IMR-90 (cell line): ENCODE results near the gene NEUROD1. TPM values are rescaled to one million over a fixed set of nuclear protein-coding genes. Genes with fewer than 3 reads are reported as not detected.

Experiments used
- ATAC-seq: fragments of 200-7000 bp; cut with Tn5 transposase; 2 replicates; pipeline ENCODE4 v1.9.1; 2020; ENCODE audit warnings: low read depth, mild to moderate bottlenecking, moderate library complexity
- BruUV-seq: library from RNA; stranded (reverse); fragments of 400-500 nt; replicated peaks from 2 replicates; lab custom pipeline; 2021; lab: Mats Ljungman, UMichigan
- CTCF ChIA-PET: fragments of 300-600 bp; formaldehyde crosslinking; extraction: SDS; loops from one replicate; lab custom pipeline; 2021; ENCODE audit warnings: antibody characterized with exemption; lab: Yijun Ruan, JAX
- POLR2A ChIA-PET: fragments of 300-600 bp; sonication (Branson Sonifier 250); formaldehyde crosslinking; loops from one replicate; lab custom pipeline; 2022; ENCODE audit warnings: antibody characterized with exemption; ENCODE audit not compliant: unreplicated experiment; lab: Charles Lee
- DNase-seq: peaks from one replicate; pipeline ENCODE4 v3.0.0; 2013
- H2AFZ ChIP-seq: replicated peaks from 2 replicates; pipeline ENCODE3; 2013; ENCODE audit warnings: low read length, mild to moderate bottlenecking; ENCODE audit not compliant: poor library complexity
- H2AK5ac ChIP-seq: 2 replicates; pipeline ENCODE4 v1.6.1; 2013; ENCODE audit warnings: low read depth, low read length, inconsistent platforms
- H2AK9ac ChIP-seq: replicated peaks from 2 replicates; pipeline ENCODE3; 2013; ENCODE audit warnings: mild to moderate bottlenecking, low read depth, low read length, moderate library complexity; ENCODE audit not compliant: poor library complexity
- H2BK120ac ChIP-seq: 2 replicates; pipeline ENCODE4 v1.6.1; 2013; ENCODE audit warnings: low read depth, low read length, inconsistent platforms
- H2BK15ac ChIP-seq: 3 replicates; pipeline ENCODE4 v1.6.1; 2013; ENCODE audit warnings: low read depth, low read length, inconsistent platforms
- H2BK20ac ChIP-seq: 2 replicates; pipeline ENCODE4 v1.6.1; 2013; ENCODE audit warnings: low read depth, mild to moderate bottlenecking, inconsistent platforms, low read length, moderate library complexity
- H2BK5ac ChIP-seq: 2 replicates; pipeline ENCODE4 v1.6.1; 2013; ENCODE audit warnings: mild to moderate bottlenecking, low read depth, low read length, inconsistent platforms; ENCODE audit not compliant: poor library complexity, severe bottlenecking
- H3K14ac ChIP-seq: replicated peaks from 2 replicates; pipeline ENCODE4 v1.6.1; 2013; ENCODE audit warnings: low read depth, low read length, inconsistent platforms
- H3K18ac ChIP-seq: 2 replicates; pipeline ENCODE4 v1.6.1; 2013; ENCODE audit warnings: low read depth, low read length, control low read depth
- H3K23ac ChIP-seq: 2 replicates; pipeline ENCODE4 v1.6.1; 2013; ENCODE audit warnings: low read depth, low read length, inconsistent platforms
- H3K27ac ChIP-seq: 2 replicates; pipeline ENCODE4 v1.5.1; 2013; ENCODE audit warnings: mild to moderate bottlenecking, control low read depth, low read length; ENCODE audit not compliant: insufficient read depth
- H3K27me3 ChIP-seq: 2 replicates; pipeline ENCODE4 v1.6.1; 2013; ENCODE audit warnings: low read length; ENCODE audit not compliant: control insufficient read depth, insufficient read depth
- H3K36me3 ChIP-seq: 2 replicates; pipeline ENCODE4 v1.6.1; 2013; ENCODE audit warnings: low read length, mixed read lengths; ENCODE audit not compliant: control insufficient read depth, insufficient read depth
- H3K4ac ChIP-seq: 2 replicates; pipeline ENCODE4 v1.6.1; 2013; ENCODE audit warnings: low read depth, low read length, inconsistent platforms
- H3K4me1 ChIP-seq: 2 replicates; pipeline ENCODE4 v1.6.1; 2013; ENCODE audit warnings: low read length, mixed read lengths; ENCODE audit not compliant: control insufficient read depth, insufficient read depth
- H3K4me2 ChIP-seq: 2 replicates; pipeline ENCODE4 v1.6.1; 2013; ENCODE audit warnings: low read depth, mild to moderate bottlenecking, control low read depth, low read length, moderate library complexity
- H3K4me3 ChIP-seq: 2 replicates; pipeline ENCODE4 v1.5.1; 2013; ENCODE audit warnings: low read depth, mild to moderate bottlenecking, control low read depth, low read length, moderate library complexity; ENCODE audit not compliant: insufficient read depth
- H3K56ac ChIP-seq: 2 replicates; pipeline ENCODE4 v1.6.1; 2013; ENCODE audit warnings: low read length, inconsistent platforms; ENCODE audit not compliant: insufficient read depth; ENCODE audit errors: extremely low read depth
- H3K79me1 ChIP-seq, 2 experiments: 2 replicates each; pipeline ENCODE4 v1.6.1; 2013; ENCODE audit warnings: low read length in 2 of 2, inconsistent platforms in 1 of 2, low read depth in 1 of 2
- H3K9ac ChIP-seq: 2 replicates; pipeline ENCODE4 v1.6.1; 2013; ENCODE audit warnings: low read depth, low read length, control low read depth
- H3K9me1 ChIP-seq: 2 replicates; pipeline ENCODE4 v1.6.1; 2013; ENCODE audit warnings: low read length, inconsistent platforms; ENCODE audit not compliant: insufficient read depth
- H3K9me3 ChIP-seq: 2 replicates; pipeline ENCODE4 v1.6.1; 2013; ENCODE audit warnings: low read length; ENCODE audit not compliant: control insufficient read depth, insufficient read depth
- H4K20me1 ChIP-seq: 2 replicates; pipeline ENCODE4 v1.6.1; 2013; ENCODE audit warnings: low read length, inconsistent platforms; ENCODE audit not compliant: insufficient read depth
- H4K5ac ChIP-seq: 2 replicates; pipeline ENCODE4 v1.6.1; 2013; ENCODE audit warnings: mild to moderate bottlenecking, low read depth, low read length, control low read depth
- H4K8ac ChIP-seq, 2 experiments: 2 replicates each; pipeline ENCODE4 v1.6.1; 2013; ENCODE audit warnings: low read depth in 2 of 2, low read length in 2 of 2, control low read depth in 1 of 2, inconsistent platforms in 1 of 2
- H4K91ac ChIP-seq: 2 replicates; pipeline ENCODE4 v1.6.1; 2013; ENCODE audit warnings: low read depth, low read length, inconsistent platforms; ENCODE audit not compliant: insufficient read depth
- BHLHE40 ChIP-seq: fragments of 150-350 bp; IDR thresholded peaks from 2 replicates; pipeline ENCODE4 v1.6.1; 2016; ENCODE audit warnings: mild to moderate bottlenecking, low read depth, low read length
- CEBPB ChIP-seq: IDR thresholded peaks from 2 replicates; pipeline ENCODE4 v1.6.1; 2012; ENCODE audit warnings: low read depth, low read length, improper control_type of control experiment
- CHD1 ChIP-seq: IDR thresholded peaks from 2 replicates; pipeline ENCODE4 v1.6.1; 2012; ENCODE audit warnings: low read depth, low read length, improper control_type of control experiment
- CTCF ChIP-seq: conservative IDR thresholded peaks from 2 replicates; pipeline ENCODE4 v1.5.1; 2012; ENCODE audit warnings: mild to moderate bottlenecking, low read depth, low read length, improper control_type of control experiment
- FOS ChIP-seq: fragments of 150-350 bp; IDR thresholded peaks from 2 replicates; pipeline ENCODE4 v1.6.1; 2016; ENCODE audit warnings: low read depth, low read length
- MAFK ChIP-seq: IDR thresholded peaks from 2 replicates; pipeline ENCODE4 v1.6.1; 2012; ENCODE audit warnings: low read depth, low read length, improper control_type of control experiment
- MAZ ChIP-seq: IDR thresholded peaks from 2 replicates; pipeline ENCODE4 v1.6.1; 2012; ENCODE audit warnings: low read depth, mild to moderate bottlenecking, low read length, improper control_type of control experiment, moderate library complexity, borderline replicate concordance
- MXI1 ChIP-seq: IDR thresholded peaks from 2 replicates; pipeline ENCODE4 v1.6.1; 2012; ENCODE audit warnings: low read depth, mild to moderate bottlenecking, low read length, moderate library complexity, borderline replicate concordance
- NFE2L2 ChIP-seq: fragments of 150-350 bp; IDR thresholded peaks from 2 replicates; pipeline ENCODE4 v1.6.1; 2016; ENCODE audit warnings: low read depth, mild to moderate bottlenecking, low read length
- POLR2A ChIP-seq: IDR thresholded peaks from 2 replicates; pipeline ENCODE4 v1.6.1; 2012; ENCODE audit warnings: mild to moderate bottlenecking, low read depth, low read length
- RAD21 ChIP-seq: IDR thresholded peaks from 2 replicates; pipeline ENCODE4 v1.6.1; 2012; ENCODE audit warnings: low read length, improper control_type of control experiment
- RCOR1 ChIP-seq: IDR thresholded peaks from 2 replicates; pipeline ENCODE4 v1.6.1; 2012; ENCODE audit warnings: mild to moderate bottlenecking, low read length, improper control_type of control experiment; ENCODE audit not compliant: insufficient replicate concordance
- RFX5 ChIP-seq: IDR thresholded peaks from 2 replicates; pipeline ENCODE4 v1.8.0; 2012; ENCODE audit warnings: low read depth, mild to moderate bottlenecking, low read length, moderate library complexity
- SMC3 ChIP-seq: fragments of 150-350 bp; IDR thresholded peaks from 2 replicates; pipeline ENCODE4 v1.6.1; 2016; ENCODE audit warnings: low read depth, mild to moderate bottlenecking, antibody characterized with exemption, low read length, moderate library complexity
- WGBS, 2 experiments: methylation state at CpG; one replicate each; pipeline versions ENCODE4 v1.1.5 to v1.1.7; 2013; ENCODE audit warnings: missing lambda C conversion rate in 2 of 2; ENCODE audit not compliant: insufficient read length in 1 of 2; ENCODE audit errors: extremely low coverage in 2 of 2; 5-methylcytosine and 5-hydroxymethylcytosine counted together
- dilution Hi-C: fragments of 300-500 bp; cut with HindIII; formaldehyde crosslinking; loops from one replicate; pipeline ENCODE4 v1.14.3; 2018; ENCODE audit warnings: low sequenced_read_pairs; ENCODE audit not compliant: unreplicated experiment
- in situ Hi-C: fragments of 300-500 bp; cut with MboI; formaldehyde crosslinking; loops from 3 replicates; pipeline ENCODE4 v1.14.3; 2019; ENCODE audit warnings: low sequenced_read_pairs, inconsistent platforms, mixed read lengths
- intact Hi-C: fragments of 100-400 bp; cut with micrococcal nuclease; formaldehyde crosslinking; loops from 2 replicates; pipeline ENCODE4 v1.10.0; 2022
- polyA plus RNA-seq, 3 experiments: library from polyadenylated mRNA; depleted of rRNA; stranded (reverse); fragments of >200 nt; gene quantifications; 2 replicates each; pipeline ENCODE4 v1.2.3, GENCODE V29; 2012; ENCODE audit warnings: low replicate concordance in 1 of 3
- total RNA-seq: library from RNA; depleted of rRNA; stranded (reverse); fragments of >200 nt; gene quantifications from 2 replicates; pipeline ENCODE4 v1.2.3, GENCODE V29; 2012
- TF ChIP-seq, protein P1 (sequence below): fragments of 150-350 bp; IDR thresholded peaks from 2 replicates; pipeline ENCODE4 v1.6.1; 2016; ENCODE audit warnings: low read depth, mild to moderate bottlenecking, low read length, moderate library complexity, borderline replicate concordance
- TF ChIP-seq, protein P2 (sequence below): fragments of 150-350 bp; IDR thresholded peaks from 2 replicates; pipeline ENCODE4 v1.6.1; 2017; ENCODE audit warnings: mild to moderate bottlenecking, antibody characterized with exemption, low read length, low read depth

NEUROD1 gene
- total and polyA plus RNA-seq, 2 of the 4 experiments (the other 2 are of a cell fraction) = not detected

GRCh38 chr2:181642086-181642485 lies 38.2 kb downstream of the NEUROD1 start:
- Histone ChIP-seq H3K4me2 (no peak overlapping the region), H3K79me1 (no peaks in the 10 kb centered on the region), H3K4me3 (no peak overlapping the region), H2AK9ac (no peak overlapping the region), H3K9ac (no peak overlapping the region), H3K27me3 (no peaks in the 10 kb centered on the region; the same call in 1 of the 2 replicates), H2AK5ac (no peak overlapping the region), H3K27ac (no peak overlapping the region), H2BK15ac (no peak overlapping the region), H3K23ac (no peak overlapping the region), H4K5ac (no peak overlapping the region), H3K9me1 (no peaks in the 10 kb centered on the region; the same call in 1 of the 2 replicates), H3K36me3 (no peaks in the 10 kb centered on the region), H2BK120ac (no peak overlapping the region), H2AFZ (no peak overlapping the region), H3K14ac (no peak overlapping the region), H3K56ac (no peak overlapping the region), H2BK5ac (no peak overlapping the region), H3K18ac (no peak overlapping the region), H3K4ac (no peak overlapping the region), H3K9me3 (no peaks in the 10 kb centered on the region), H3K4me1 (no peaks in the 10 kb centered on the region), H4K20me1 (no peaks in the 10 kb centered on the region), H4K8ac (no peak overlapping the region), H2BK20ac (no peak overlapping the region), H4K91ac (no peak overlapping the region)
- ChIA-PET POLR2A (no interaction called here), CTCF (interaction anchor here (0.5 kb wide), 1 partner anchor 78 kb away, joined by 4 read pairs; no protein-coding TSS in a partner anchor)
- TF ChIP-seq BHLHE40 = no peak
- TF ChIP-seq FOS = no peak
- TF ChIP-seq MAFK = no peak
- no peak for TF ChIP-seq SMC3
- TF ChIP-seq MAZ = no peak
- no peak for TF ChIP-seq CHD1
- no peak for TF ChIP-seq CEBPB
- no peak for TF ChIP-seq CTCF
- TF ChIP-seq RCOR1 = no peak
- TF ChIP-seq, protein P1, sequence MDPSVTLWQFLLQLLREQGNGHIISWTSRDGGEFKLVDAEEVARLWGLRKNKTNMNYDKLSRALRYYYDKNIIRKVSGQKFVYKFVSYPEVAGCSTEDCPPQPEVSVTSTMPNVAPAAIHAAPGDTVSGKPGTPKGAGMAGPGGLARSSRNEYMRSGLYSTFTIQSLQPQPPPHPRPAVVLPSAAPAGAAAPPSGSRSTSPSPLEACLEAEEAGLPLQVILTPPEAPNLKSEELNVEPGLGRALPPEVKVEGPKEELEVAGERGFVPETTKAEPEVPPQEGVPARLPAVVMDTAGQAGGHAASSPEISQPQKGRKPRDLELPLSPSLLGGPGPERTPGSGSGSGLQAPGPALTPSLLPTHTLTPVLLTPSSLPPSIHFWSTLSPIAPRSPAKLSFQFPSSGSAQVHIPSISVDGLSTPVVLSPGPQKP = no peak
- no peak for TF ChIP-seq RAD21
- no peak for TF ChIP-seq POLR2A
- no peak for TF ChIP-seq RFX5
- TF ChIP-seq NFE2L2 = no peak
- TF ChIP-seq, protein P2, sequence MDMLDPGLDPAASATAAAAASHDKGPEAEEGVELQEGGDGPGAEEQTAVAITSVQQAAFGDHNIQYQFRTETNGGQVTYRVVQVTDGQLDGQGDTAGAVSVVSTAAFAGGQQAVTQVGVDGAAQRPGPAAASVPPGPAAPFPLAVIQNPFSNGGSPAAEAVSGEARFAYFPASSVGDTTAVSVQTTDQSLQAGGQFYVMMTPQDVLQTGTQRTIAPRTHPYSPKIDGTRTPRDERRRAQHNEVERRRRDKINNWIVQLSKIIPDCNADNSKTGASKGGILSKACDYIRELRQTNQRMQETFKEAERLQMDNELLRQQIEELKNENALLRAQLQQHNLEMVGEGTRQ = no peak
- no peak for TF ChIP-seq MXI1
- 100% methylated on average over 1 of the region's 4 CpGs; no CpG with 5 or more reads in 1 of the 2 experiments for WGBS, 2 experiments
- in situ Hi-C loops = no loop called here
- DNase-seq (no peak), ATAC-seq (no peak)
- dilution Hi-C loops = no loop called here
- no TSS peak for BruUV-seq
- intact Hi-C loops = no loop called here
